DMS153 treated with DMSO at 0.1 percent for 48 hours (cell line): ENCODE measurements around the gene CABS1.

ENCODE experiments used
- DNase-seq: peaks from one replicate; lab custom pipeline; 2025; ENCODE audit not compliant: unreplicated experiment; lab: John Stamatoyannopoulos, UW

CABS1 gene

DNA sequence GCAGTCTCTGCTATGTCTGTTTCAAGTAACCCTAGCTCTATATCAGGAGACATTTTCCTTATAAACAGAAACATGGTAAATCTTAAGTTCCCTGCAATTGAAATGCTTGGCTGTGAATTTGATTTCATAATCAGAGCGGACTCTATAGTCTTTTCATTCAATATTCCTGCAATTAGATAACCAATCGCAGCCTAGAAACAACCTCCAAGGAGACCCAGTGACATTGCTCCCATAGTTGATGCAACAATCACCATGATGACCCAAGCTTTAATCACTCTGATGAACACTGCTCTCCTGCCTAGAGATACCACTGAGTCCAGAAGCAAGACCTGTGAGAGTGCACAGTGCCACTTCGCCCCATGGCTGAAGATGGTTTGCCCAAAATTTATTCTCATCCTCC, at the start of gene CABS1:
CABS1 (plus strand) TSS at position 301 of the 400 bp plus-strand sequence; CDS start at position 360, 59 bp downstream.
- no peak for DNase-seq

GRCh38 chr4:70288651-70289050, 46.1 kb upstream of the CABS1 start:
- DNase-seq, result no peak

- no peak for DNase-seq
Observed at GRCh38 chr4:70291341-70291740, 43.4 kb upstream of the CABS1 start.

DNA sequence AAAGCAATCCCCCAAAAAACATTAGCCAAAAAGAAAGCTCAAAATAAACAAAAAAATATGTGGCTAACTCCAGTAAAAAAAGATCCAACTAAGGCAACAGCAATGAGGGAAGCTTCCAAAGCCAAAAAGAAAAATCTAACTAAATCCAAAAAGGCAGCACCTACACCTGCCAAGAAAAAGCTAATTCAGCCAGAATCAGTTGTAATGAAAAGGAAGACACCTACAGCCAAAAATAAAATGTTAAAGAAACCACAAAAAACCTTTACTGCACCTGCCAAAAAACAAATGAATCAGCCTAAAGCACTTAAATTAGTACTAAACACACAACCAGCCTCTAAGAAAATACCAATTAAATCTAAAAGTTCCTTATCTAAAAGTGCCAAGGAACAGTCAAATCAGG, 37.2 kb upstream of the CABS1 start:
- no peak for DNase-seq

GRCh38 chr4:70298051-70298450, 36.7 kb upstream of the CABS1 start:
- DNase-seq, result no peak

GRCh38 chr4:70299643-70300042, 35.1 kb upstream of the CABS1 start:
- DNase-seq, result no peak

DNA sequence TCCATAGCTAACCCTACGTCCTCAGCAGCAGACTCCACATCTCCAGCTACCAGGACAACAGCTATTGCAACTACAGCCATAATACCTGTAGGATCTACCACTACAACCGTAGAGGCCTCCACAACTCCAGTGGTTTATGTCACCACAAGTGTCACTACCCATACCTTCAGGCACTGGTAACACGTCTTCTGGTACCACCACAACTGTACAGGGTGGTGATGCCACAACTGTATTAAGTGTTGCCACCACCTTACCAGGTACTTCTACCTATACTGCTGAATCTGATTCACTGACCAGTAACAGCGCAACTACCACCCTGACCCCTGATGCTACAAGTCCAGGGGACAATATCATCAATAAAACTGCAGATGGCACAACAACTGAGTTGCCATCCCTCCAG, 34.6 kb upstream of the CABS1 start:
- DNase-seq, result no peak

GRCh38 chr4:70303090-70303489, 31.7 kb upstream of the CABS1 start:
- DNase-seq, result no peak

GRCh38 chr4:70305601-70306000, 29.2 kb upstream of the CABS1 start:
- no peak for DNase-seq

DNA sequence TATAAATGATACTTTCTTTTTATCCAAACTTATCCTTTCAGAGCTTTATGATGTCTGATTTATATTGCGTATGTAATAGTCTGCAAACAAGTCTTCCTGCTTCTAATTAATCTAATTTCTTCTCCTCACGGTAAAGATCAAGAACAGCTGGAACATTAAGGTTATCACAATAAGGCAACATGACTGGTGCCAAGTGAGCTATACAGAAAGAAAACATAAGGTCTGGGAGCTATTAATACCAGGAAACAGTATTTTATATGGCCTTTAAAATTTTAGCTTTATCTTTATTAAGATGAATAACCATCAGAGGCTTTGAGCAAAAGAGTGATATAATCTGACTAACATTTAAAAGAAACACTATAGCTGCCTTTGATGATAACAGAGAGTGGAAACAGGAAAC, 28.7 kb upstream of the CABS1 start:
- DNase-seq, result no peak

DNA sequence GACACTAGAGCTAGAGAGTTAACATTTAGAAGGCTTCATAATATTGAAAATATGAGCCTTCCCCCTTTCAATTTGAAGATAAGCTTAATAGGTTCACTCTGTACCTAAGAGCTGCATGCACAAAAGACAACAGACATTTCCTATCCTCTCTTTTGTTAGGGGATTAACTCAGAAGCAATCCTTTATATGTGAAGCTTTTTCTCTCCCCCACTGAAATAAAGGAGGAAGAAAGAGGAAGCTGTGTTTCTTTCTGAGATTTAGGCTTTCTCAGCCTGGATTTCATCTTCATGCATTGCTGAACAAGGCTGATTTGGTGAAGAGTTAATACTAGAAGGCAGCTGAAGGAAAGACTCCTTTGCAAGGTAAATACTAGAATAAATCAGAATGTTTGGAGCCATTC, 21.0 kb upstream of the CABS1 start:
- no peak for DNase-seq

DNA sequence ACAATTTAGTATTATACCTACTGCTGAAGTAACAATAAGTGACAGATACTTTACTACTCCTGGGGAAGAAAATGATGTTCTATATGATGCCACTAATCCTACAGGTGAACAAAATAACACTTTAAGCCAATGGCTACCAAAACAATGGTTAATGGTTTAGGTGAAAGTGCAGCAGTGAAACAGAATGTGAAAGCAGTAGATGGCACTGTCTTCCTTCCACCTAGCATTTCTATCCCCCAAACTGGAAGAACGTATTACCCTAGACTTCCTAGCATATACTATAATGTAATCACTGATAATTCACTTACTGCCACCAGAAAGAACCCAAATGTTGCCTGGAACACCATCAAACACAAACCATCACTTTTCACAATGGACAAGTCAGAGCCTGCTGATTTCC, 18.9 kb upstream of the CABS1 start:
- no peak for DNase-seq

GRCh38 chr4:70326052-70326451, 8.7 kb upstream of the CABS1 start:
- no peak for DNase-seq

- DNase-seq, result no peak
Observed at GRCh38 chr4:70336043-70336442, 1.3 kb downstream of the CABS1 start.

DNA sequence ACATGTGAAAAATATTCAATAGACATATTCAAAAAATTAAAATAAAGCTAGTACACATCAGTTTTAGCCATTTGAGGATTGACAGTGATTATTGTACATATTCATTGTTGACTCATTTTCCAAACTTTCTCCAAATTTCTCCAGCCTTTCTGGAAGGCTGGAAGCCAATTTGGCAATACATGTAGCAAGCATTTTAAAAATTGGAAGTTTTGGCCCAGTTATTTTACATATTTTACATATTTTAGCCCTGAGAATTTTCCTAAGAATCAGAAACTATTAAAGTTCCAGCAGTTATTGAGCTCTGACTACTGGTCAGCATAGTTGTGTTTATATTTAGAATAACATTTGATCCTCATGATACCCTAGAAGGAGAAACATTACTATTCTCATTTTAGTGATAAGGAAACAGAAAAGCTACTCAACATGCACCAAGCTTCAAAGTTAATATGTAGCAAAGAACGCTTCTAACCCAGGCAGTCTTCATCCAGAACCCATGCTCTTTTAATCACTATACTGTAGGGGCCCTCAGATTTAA, 3.2 kb downstream of the CABS1 start:
- DNase-seq, result no peak

GRCh38 chr4:70356185-70356584, 21.4 kb downstream of the CABS1 start:
- no peak for DNase-seq

- DNase-seq, result no peak
Observed at GRCh38 chr4:70359115-70359661, 24.4 kb downstream of the CABS1 start.

DNA sequence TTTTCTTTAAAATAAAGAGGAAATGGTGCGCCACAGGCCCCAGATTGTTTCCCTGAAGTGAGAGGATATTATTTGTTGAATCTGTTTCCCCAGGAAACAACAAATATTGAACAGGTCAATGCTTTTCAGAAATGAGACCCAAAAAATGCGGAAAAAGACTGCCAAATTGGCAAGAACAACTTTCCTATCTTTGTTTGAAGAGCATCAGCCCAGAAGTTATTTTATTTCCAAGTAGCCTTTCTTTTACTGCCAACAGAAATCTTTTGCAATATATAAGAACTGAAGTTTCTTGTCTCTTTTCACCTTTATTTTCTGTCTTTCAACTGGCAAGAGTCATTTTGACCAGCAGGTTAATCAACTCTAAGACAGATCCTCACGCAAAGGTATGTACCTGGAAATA, 25.7 kb downstream of the CABS1 start, which contains the start of gene SMR3A:
SMR3A (plus strand) TSS at position 301 of the 400 bp plus-strand sequence. CDS start 1,356 bp downstream, outside the sequence.
- DNase-seq, result no peak

DNA sequence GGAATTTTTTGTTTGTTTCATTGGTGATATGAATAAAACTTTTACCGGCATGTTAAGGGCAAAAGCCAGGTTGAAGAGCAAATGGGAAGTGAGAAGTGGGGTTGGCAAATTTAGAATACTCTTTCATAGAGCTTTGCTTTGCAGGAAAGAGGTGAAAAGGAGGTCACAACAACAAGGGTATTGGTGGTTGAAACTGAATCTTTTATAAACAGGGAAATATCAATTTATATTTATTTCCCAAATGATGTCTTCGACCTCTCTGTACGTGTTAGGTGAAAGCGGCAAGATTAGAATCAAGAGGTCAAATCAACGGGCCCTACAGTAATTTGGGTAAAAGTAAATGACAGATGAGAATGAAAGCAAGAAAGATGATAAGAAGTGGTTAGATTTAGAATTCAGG, 29.2 kb downstream of the CABS1 start:
- DNase-seq, result no peak

DNA sequence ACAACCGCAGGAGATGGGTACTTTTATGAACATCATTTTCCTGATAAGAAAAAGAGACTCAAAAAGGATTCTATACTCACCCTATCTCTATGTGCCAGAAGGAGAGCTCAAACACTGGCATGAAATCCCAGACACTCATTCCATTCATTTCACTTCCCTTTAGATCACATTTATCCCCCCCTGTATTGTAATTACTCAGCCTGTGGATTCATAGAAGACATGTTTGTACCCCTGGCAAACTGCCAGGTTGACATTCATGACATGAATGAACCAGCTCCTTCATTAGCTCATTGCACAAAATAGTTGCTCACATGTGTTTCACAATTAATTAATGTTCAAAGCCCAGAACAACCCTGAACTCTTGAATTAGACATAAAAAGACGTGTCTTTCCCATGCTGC, 30.7 kb downstream of the CABS1 start:
- DNase-seq, result peak; percentile 37

GRCh38 chr4:70367813-70368212, 33.0 kb downstream of the CABS1 start:
- DNase-seq, result no peak

- no peak for DNase-seq
Observed at GRCh38 chr4:70371987-70372386, 37.2 kb downstream of the CABS1 start.

GRCh38 chr4:70372760-70373159, 38.0 kb downstream of the CABS1 start:
- no peak for DNase-seq
